Renal cortical epithelial cell (primary cell): ENCODE measurements around the gene TAF1A. TPM values are rescaled to one million over a fixed set of nuclear protein-coding genes. Genes with fewer than 3 reads are reported as not detected.

Source experiments
- DNase-seq: peaks from one replicate; pipeline ENCODE4 v3.0.0-alpha.2; 2011; ENCODE audit warnings: low read depth
- total RNA-seq: library from RNA; depleted of rRNA; stranded (reverse); fragments of >200 nt; gene quantifications from 2 replicates; pipeline ENCODE4 v1.2.3, GENCODE V29; 2014

TAF1A gene
- total RNA-seq, 1 donor from 2014 or later: 11.0 TPM

- DNase-seq: no peak
Measured at GRCh38 chr1:222596696-222597095, 7.0 kb upstream of the TAF1A start.

- DNase-seq: no peak
Measured at GRCh38 chr1:222594789-222595188, 5.1 kb upstream of the TAF1A start.

GRCh38 chr1:222592171-222592570 lies 2.4 kb upstream of the TAF1A start:
- DNase-seq: peak; percentile 34

GRCh38 chr1:222588135-222588534 lies 1.6 kb downstream of the TAF1A start:
- no peak for DNase-seq

GRCh38 chr1:222586842-222587241 lies 2.9 kb downstream of the TAF1A start:
- DNase-seq: no peak

- no peak for DNase-seq
Measured at GRCh38 chr1:222583079-222583478, 6.7 kb downstream of the TAF1A start.

GRCh38 chr1:222582099-222582774 lies 7.5 kb downstream of the TAF1A start:
- DNase-seq: peak; percentile 63

GRCh38 chr1:222579316-222579715 lies 10.4 kb downstream of the TAF1A start:
- DNase-seq: no peak

GRCh38 chr1:222570837-222571236 lies 18.9 kb downstream of the TAF1A start:
- DNase-seq: no peak

- no peak for DNase-seq
Measured at GRCh38 chr1:222561656-222562055, 28.1 kb downstream of the TAF1A start.

GRCh38 chr1:222557574-222557973 lies 32.2 kb downstream of the TAF1A start:
- DNase-seq: no peak

GRCh38 chr1:222557148-222557547 lies 32.6 kb downstream of the TAF1A start:
- no peak for DNase-seq

- peak; percentile 18 for DNase-seq
Measured at GRCh38 chr1:222555992-222556615, 33.6 kb downstream of the TAF1A start.

- DNase-seq: no peak
Measured at GRCh38 chr1:222554177-222554576, 35.6 kb downstream of the TAF1A start.

- no peak for DNase-seq
Measured at GRCh38 chr1:222552882-222553281, 36.9 kb downstream of the TAF1A start.

- no peak for DNase-seq
Measured at GRCh38 chr1:222547944-222548671, 41.6 kb downstream of the TAF1A start, which contains the start of gene HHIPL2. Gene HHIPL2 (minus strand): TSS chr1:222548104. CDS start chr1:222548044, 60 bp downstream.

GRCh38 chr1:222547260-222547614 lies 42.5 kb downstream of the TAF1A start:
- no peak for DNase-seq

- peak; percentile 92 for DNase-seq
Measured at GRCh38 chr1:222546548-222547259, 43.0 kb downstream of the TAF1A start.

- no peak for DNase-seq
Measured at GRCh38 chr1:222546091-222546490, 43.6 kb downstream of the TAF1A start.

- DNase-seq: no peak
Measured at GRCh38 chr1:222543817-222544216, 45.9 kb downstream of the TAF1A start.

- DNase-seq: no peak
Measured at GRCh38 chr1:222540598-222540995, 49.1 kb downstream of the TAF1A start.

GRCh38 chr1:222539951-222540597 lies 49.7 kb downstream of the TAF1A start:
- DNase-seq: no peak
